ENCODE measurements around the gene SLC5A12. TPM values are rescaled to one million over a fixed set of nuclear protein-coding genes. Genes with fewer than 3 reads are reported as not detected.

Gene SLC5A12
- total RNA-seq, 1 experiment from 2014 or later, result 0.82 TPM

GRCh38 chr11:26755762-26756161 is 33.9 kb upstream of the SLC5A12 start:
- Histone ChIP-seq H3K4me3 (ENCODE audit: low read depth, low read length) (no peak overlapping the region), H3K27me3 (replicated peaks; ENCODE audit: control insufficient read depth, insufficient read depth, low read length) (no peaks in the 10 kb centered on the region), H3K9me3 (no peaks in the 10 kb centered on the region), H3K4me1 (no peaks in the 10 kb centered on the region), H3K36me3 (ENCODE audit: control insufficient read depth, insufficient read depth, low read length) (no peaks in the 10 kb centered on the region)
- H3K4me1 Mint-ChIP-seq (ENCODE audit: low read depth, unreplicated experiment), result no peaks in the 10 kb centered on the region
- POLR2A ChIA-PET, result no interaction called here
- intact Hi-C loops (cut with micrococcal nuclease; ENCODE audit: unreplicated experiment), result loop anchor here (2.0 kb wide), 1 partner anchor 741 kb away; no protein-coding TSS in a partner anchor
- H3K27ac Mint-ChIP-seq (ENCODE audit: unreplicated experiment), result no peak overlapping the region
- H3K36me3 Mint-ChIP-seq (ENCODE audit: insufficient read depth, unreplicated experiment), result no peaks in the 10 kb centered on the region
- H3K4me3 Mint-ChIP-seq (ENCODE audit: unreplicated experiment), result no peak overlapping the region
- no peak for DNase-seq
- BruUV-seq (replicated peaks), result no TSS peak
- CTCF ChIA-PET, result no interaction called here
- TF ChIP-seq CTCF (IDR thresholded peaks at IDR 0.05; ENCODE audit: insufficient read depth in 1 of 2, low read depth in 1 of 2, low read length in 1 of 2, severe bottlenecking in 1 of 2, unreplicated experiment in 1 of 2), result no peak
- no peaks in the 10 kb centered on the region for H3K9me3 Mint-ChIP-seq (ENCODE audit: unreplicated experiment)
- H3K27me3 Mint-ChIP-seq (ENCODE audit: insufficient read depth, unreplicated experiment), result peaks cover 6% of the 10 kb centered on the region

- H3K36me3 ChIP-seq (ENCODE audit: control insufficient read depth, insufficient read depth, low read length), result no peaks in the 10 kb centered on the region
- ChIA-PET CTCF (interaction anchor here (1.0 kb wide), 1 partner anchor 405 kb away, joined by 9 read pairs; no protein-coding TSS in a partner anchor), POLR2A (no interaction called here)
- H3K4me1 ChIP-seq, result no peaks in the 10 kb centered on the region
- DNase-seq, result peak; percentile 49 to 58
- intact Hi-C loops (cut with micrococcal nuclease; ENCODE audit: unreplicated experiment), result loop anchor here (1.0 to 5.0 kb wide), 5 partner anchors 278 to 743 kb away; no protein-coding TSS in a partner anchor
- H3K27ac Mint-ChIP-seq (ENCODE audit: unreplicated experiment), result no peak overlapping the region
- no peak overlapping the region for H3K4me3 Mint-ChIP-seq (ENCODE audit: unreplicated experiment)
- no TSS peak for BruUV-seq (replicated peaks)
- H3K27me3 Mint-ChIP-seq (ENCODE audit: insufficient read depth, unreplicated experiment), result peaks cover 6% of the 10 kb centered on the region
- no peaks in the 10 kb centered on the region for H3K4me1 Mint-ChIP-seq (ENCODE audit: low read depth, unreplicated experiment)
- H3K27me3 ChIP-seq (replicated peaks; ENCODE audit: control insufficient read depth, insufficient read depth, low read length), result no peaks in the 10 kb centered on the region
- no peak overlapping the region for H3K4me3 ChIP-seq (ENCODE audit: low read depth, low read length)
- peak; percentile 72 to 88 for TF ChIP-seq CTCF (IDR thresholded peaks at IDR 0.05; ENCODE audit: insufficient read depth in 1 of 2, low read depth in 1 of 2, low read length in 1 of 2, severe bottlenecking in 1 of 2, unreplicated experiment in 1 of 2)
- H3K9me3 Mint-ChIP-seq (ENCODE audit: unreplicated experiment), result no peaks in the 10 kb centered on the region
- H3K36me3 Mint-ChIP-seq (ENCODE audit: insufficient read depth, unreplicated experiment), result no peaks in the 10 kb centered on the region
- H3K9me3 ChIP-seq, result no peaks in the 10 kb centered on the region
These were observed 32.1 kb upstream of the SLC5A12 start for GRCh38 chr11:26753723-26754504.

DNA sequence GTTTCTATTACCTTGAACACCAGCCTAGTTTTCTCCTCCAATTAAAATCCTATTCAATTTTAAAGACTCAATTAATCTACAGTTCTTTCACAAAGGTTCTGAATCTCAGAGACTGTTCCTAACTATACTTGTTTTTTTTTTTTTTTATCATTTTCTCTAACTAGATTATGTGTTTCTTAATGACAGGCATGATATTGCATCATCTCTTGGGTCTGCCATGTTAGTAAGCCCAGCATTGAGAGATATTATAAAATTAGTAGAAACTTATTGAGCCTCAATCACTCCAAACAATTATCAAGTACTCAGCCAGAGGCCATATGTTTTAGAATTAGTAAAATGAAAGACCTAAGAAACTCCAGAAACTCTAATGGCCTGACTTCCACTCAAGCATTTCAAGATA is 28.1 kb upstream of the SLC5A12 start:
- DNase-seq, result no peak
- ChIA-PET CTCF (no interaction called here), POLR2A (no interaction called here)
- no peaks in the 10 kb centered on the region for H3K4me1 ChIP-seq
- Mint-ChIP-seq H3K4me3 (ENCODE audit: unreplicated experiment) (no peak overlapping the region), H3K9me3 (ENCODE audit: unreplicated experiment) (no peaks in the 10 kb centered on the region), H3K36me3 (ENCODE audit: insufficient read depth, unreplicated experiment) (no peaks in the 10 kb centered on the region), H3K27me3 (ENCODE audit: insufficient read depth, unreplicated experiment) (peaks cover 6% of the 10 kb centered on the region), H3K27ac (ENCODE audit: unreplicated experiment) (no peak overlapping the region), H3K4me1 (ENCODE audit: low read depth, unreplicated experiment) (no peaks in the 10 kb centered on the region)
- H3K36me3 ChIP-seq (ENCODE audit: control insufficient read depth, insufficient read depth, low read length), result no peaks in the 10 kb centered on the region
- H3K9me3 ChIP-seq, result no peaks in the 10 kb centered on the region
- BruUV-seq (replicated peaks), result no TSS peak
- no peak overlapping the region for H3K4me3 ChIP-seq (ENCODE audit: low read depth, low read length)
- no peak for TF ChIP-seq CTCF (IDR thresholded peaks at IDR 0.05; ENCODE audit: insufficient read depth in 1 of 2, low read depth in 1 of 2, low read length in 1 of 2, severe bottlenecking in 1 of 2, unreplicated experiment in 1 of 2)
- intact Hi-C loops (cut with micrococcal nuclease; ENCODE audit: unreplicated experiment), result loop anchor here (5.0 kb wide), 1 partner anchor 282 kb away; no protein-coding TSS in a partner anchor
- no peaks in the 10 kb centered on the region for H3K27me3 ChIP-seq (replicated peaks; ENCODE audit: control insufficient read depth, insufficient read depth, low read length)
